Neural progenitor cell (in vitro differentiated cells): ENCODE data around the gene SLC2A6. TPM values are rescaled to one million over a fixed set of nuclear protein-coding genes. Genes with fewer than 3 reads are reported as not detected.
A peak's percentile ranks its signal among the peaks of the same experiment; 100 is the strongest.

ENCODE experiments used
- DNase-seq: peaks from one replicate; pipeline ENCODE4 v3.0.0-alpha.2; 2016; ENCODE audit warnings: low spot score
- H2AFZ ChIP-seq: fragments of 200-600 bp; sonication (generic); replicated peaks from 2 replicates; pipeline ENCODE4 v1.6.1; 2016; ENCODE audit warnings: antibody characterized with exemption
- H3F3A ChIP-seq: fragments of 200-600 bp; sonication (generic); 2 replicates; pipeline ENCODE4 v1.6.1; 2016; ENCODE audit warnings: antibody characterized with exemption, low read depth
- H3K27ac ChIP-seq: fragments of 200-600 bp; sonication (generic); 2 replicates; pipeline ENCODE4 v1.5.1; 2016; ENCODE audit warnings: mild to moderate bottlenecking
- H3K27me3 ChIP-seq: fragments of 200-600 bp; sonication (generic); 2 replicates; pipeline ENCODE4 v1.6.1; 2016; ENCODE audit warnings: mild to moderate bottlenecking, moderate library complexity
- H3K36me3 ChIP-seq: fragments of 200-600 bp; sonication (generic); 2 replicates; pipeline ENCODE4 v1.5.1; 2016
- H3K4me1 ChIP-seq: fragments of 200-600 bp; sonication (generic); 2 replicates; pipeline ENCODE4 v1.6.1; 2016; ENCODE audit warnings: mixed run types
- H3K4me2 ChIP-seq: fragments of 200-600 bp; sonication (generic); 2 replicates; pipeline ENCODE4 v1.6.1; 2016
- H3K4me3 ChIP-seq: fragments of 200-600 bp; sonication (generic); 2 replicates; pipeline ENCODE4 v1.5.1; 2016
- H3K79me2 ChIP-seq: fragments of 200-600 bp; sonication (generic); 2 replicates; pipeline ENCODE4 v1.6.1; 2016; ENCODE audit warnings: low read depth
- H3K9ac ChIP-seq: fragments of 200-600 bp; sonication (generic); 2 replicates; pipeline ENCODE4 v1.6.1; 2016
- H3K9me3 ChIP-seq: fragments of 200-600 bp; sonication (generic); 2 replicates; pipeline ENCODE4 v1.5.1; 2016; ENCODE audit warnings: low read depth
- H4K20me1 ChIP-seq: fragments of 200-600 bp; sonication (generic); 2 replicates; pipeline ENCODE4 v1.6.1; 2016; ENCODE audit warnings: low read depth
- H3K27ac Mint-ChIP-seq: 3 replicates; pipeline ENCODE4 v1.8.0; 2021; ENCODE audit warnings: mixed read lengths
- H3K27me3 Mint-ChIP-seq: 2 replicates; pipeline ENCODE4 v1.8.0; 2022; ENCODE audit warnings: low read depth, mild to moderate bottlenecking, inconsistent platforms, moderate library complexity, mixed read lengths; ENCODE audit not compliant: insufficient read depth
- H3K36me3 Mint-ChIP-seq: 3 replicates; pipeline ENCODE4 v1.8.0; 2021; ENCODE audit warnings: mixed read lengths
- H3K4me1 Mint-ChIP-seq: 3 replicates; pipeline ENCODE4 v1.8.0; 2021; ENCODE audit warnings: mixed read lengths
- H3K4me3 Mint-ChIP-seq: 3 replicates; pipeline ENCODE4 v1.8.0; 2021; ENCODE audit warnings: mild to moderate bottlenecking, moderate library complexity, mixed read lengths
- H3K9me3 Mint-ChIP-seq: 3 replicates; pipeline ENCODE4 v1.8.0; 2020; ENCODE audit warnings: mixed read lengths
- EZH2 ChIP-seq: fragments of 200-600 bp; sonication (generic); IDR thresholded peaks from 2 replicates; pipeline ENCODE4 v1.6.1; 2017; ENCODE audit warnings: antibody characterized with exemption, mild to moderate bottlenecking, moderate library complexity
- EZH2phosphoT487 ChIP-seq: fragments of 200-600 bp; sonication (generic); IDR thresholded peaks from 2 replicates; pipeline ENCODE4 v1.6.1; 2017; ENCODE audit warnings: antibody characterized with exemption
- total RNA-seq: library from RNA; depleted of rRNA; stranded (reverse); fragments of >200 nt; gene quantifications from 2 replicates; pipeline ENCODE4 v1.2.3, GENCODE V29; 2015; ENCODE audit warnings: low replicate concordance
- TF ChIP-seq, protein P1 (sequence below): fragments of 200-600 bp; sonication (generic); IDR thresholded peaks from 2 replicates; pipeline ENCODE4 v1.5.1; 2017; ENCODE audit warnings: antibody characterized with exemption, mild to moderate bottlenecking

The SLC2A6 gene
- total RNA-seq, 1 donor from 2014 or later: 2.3 TPM

DNA sequence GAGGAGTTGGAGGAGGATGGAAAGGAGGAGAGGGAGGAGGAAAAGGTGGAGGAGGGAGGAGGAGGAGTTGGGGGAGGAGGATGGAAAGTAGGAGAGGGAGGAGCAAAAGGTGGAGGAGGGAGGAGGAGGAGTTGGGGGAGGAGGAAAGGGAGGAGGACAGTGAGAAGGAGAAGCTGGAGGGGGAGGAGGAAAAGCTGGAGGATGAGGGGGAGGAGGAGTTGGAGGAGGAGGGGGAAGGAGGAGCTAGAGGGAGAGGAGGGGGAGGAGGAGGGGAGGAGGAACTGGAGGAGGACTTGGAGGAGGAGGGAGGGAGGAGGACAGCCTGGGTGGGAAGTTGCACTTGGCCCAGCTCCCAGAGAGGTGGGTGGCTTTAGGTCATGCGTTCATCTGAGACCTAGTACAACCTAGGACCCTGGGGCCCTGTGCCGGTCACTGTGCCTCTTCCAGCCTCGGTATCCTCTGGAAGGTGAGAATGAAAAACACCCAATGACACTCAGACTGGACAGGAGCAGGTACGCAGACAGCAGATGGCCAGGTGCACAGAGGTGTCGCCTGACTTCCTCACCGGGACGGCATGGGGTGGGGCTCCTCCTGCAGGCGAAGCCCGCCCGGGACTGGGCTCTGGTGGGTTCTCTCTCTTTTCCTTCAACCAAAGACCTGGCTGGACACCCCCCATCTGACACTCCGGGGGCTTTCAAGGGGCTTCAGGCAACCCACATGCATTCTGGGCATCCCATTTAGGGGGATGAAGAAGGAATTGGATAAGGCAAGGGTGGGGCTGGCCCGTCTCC lies 12.2 kb upstream of the SLC2A6 start:
- Mint-ChIP-seq H3K27me3 (peaks cover 10% of the 10 kb centered on the region), H3K9me3 (no peaks in the 10 kb centered on the region), H3K4me1 (peaks cover 9% of the 10 kb centered on the region), H3K27ac (no peak overlapping the region), H3K36me3 (no peaks in the 10 kb centered on the region), H3K4me3 (no peak overlapping the region)
- Histone ChIP-seq H3K27me3 (no peaks in the 10 kb centered on the region), H3F3A (peaks cover 8% of the 10 kb centered on the region), H3K9me3 (no peaks in the 10 kb centered on the region), H3K4me2 (no peak overlapping the region), H3K27ac (no peak overlapping the region), H4K20me1 (no peaks in the 10 kb centered on the region), H3K4me3 (no peak overlapping the region), H3K4me1 (no peaks in the 10 kb centered on the region), H3K79me2 (no peaks in the 10 kb centered on the region), H2AFZ (no peak overlapping the region), H3K36me3 (no peaks in the 10 kb centered on the region), H3K9ac (no peak overlapping the region)
- DNase-seq: no peak
- TF ChIP-seq, protein P1, sequence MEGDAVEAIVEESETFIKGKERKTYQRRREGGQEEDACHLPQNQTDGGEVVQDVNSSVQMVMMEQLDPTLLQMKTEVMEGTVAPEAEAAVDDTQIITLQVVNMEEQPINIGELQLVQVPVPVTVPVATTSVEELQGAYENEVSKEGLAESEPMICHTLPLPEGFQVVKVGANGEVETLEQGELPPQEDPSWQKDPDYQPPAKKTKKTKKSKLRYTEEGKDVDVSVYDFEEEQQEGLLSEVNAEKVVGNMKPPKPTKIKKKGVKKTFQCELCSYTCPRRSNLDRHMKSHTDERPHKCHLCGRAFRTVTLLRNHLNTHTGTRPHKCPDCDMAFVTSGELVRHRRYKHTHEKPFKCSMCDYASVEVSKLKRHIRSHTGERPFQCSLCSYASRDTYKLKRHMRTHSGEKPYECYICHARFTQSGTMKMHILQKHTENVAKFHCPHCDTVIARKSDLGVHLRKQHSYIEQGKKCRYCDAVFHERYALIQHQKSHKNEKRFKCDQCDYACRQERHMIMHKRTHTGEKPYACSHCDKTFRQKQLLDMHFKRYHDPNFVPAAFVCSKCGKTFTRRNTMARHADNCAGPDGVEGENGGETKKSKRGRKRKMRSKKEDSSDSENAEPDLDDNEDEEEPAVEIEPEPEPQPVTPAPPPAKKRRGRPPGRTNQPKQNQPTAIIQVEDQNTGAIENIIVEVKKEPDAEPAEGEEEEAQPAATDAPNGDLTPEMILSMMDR: no peak
- TF ChIP-seq EZH2 (no peak), EZH2phosphoT487 (no peak)

DNA sequence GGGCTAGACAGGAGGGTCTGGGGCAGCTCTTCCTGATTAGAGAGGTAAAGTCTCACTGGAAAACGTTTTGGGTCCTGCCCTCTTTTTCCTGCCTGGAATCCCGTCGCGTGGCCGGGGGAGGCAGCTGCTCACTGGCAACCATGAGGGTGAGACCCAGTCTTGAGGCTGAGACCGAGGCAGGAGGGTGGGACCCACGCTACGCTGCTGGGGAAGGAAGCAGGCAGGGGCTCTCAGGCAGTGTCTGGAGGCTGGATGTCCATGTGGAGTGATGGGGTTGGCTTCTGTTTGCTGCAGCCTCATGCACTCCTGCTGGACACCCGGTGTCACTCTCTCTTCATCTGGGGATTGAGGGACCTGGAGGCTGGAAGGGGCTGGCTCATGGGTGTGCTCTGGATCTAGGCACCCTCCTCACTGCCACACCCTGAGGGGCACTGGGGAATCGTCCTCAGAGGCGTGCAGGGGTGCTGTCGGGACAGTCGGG lies 11.3 kb upstream of the SLC2A6 start:
- no peaks in the 10 kb centered on the region for H3K9me3 ChIP-seq
- Mint-ChIP-seq H3K36me3 (no peaks in the 10 kb centered on the region), H3K4me1 (peaks cover 9% of the 10 kb centered on the region), H3K27me3 (peaks cover 10% of the 10 kb centered on the region), H3K9me3 (no peaks in the 10 kb centered on the region), H3K4me3 (no peak overlapping the region), H3K27ac (no peak overlapping the region)
- H3K4me1 ChIP-seq: no peaks in the 10 kb centered on the region
- no peak overlapping the region for H3K27ac ChIP-seq
- H2AFZ ChIP-seq: no peak overlapping the region
- H3K79me2 ChIP-seq: no peaks in the 10 kb centered on the region
- H3K4me3 ChIP-seq: no peak overlapping the region
- peaks cover under 1% of the 10 kb centered on the region for H3F3A ChIP-seq
- no peaks in the 10 kb centered on the region for H4K20me1 ChIP-seq
- no peak overlapping the region for H3K4me2 ChIP-seq
- H3K27me3 ChIP-seq: no peaks in the 10 kb centered on the region
- H3K9ac ChIP-seq: no peak overlapping the region
- no peak for DNase-seq
- H3K36me3 ChIP-seq: no peaks in the 10 kb centered on the region
- TF ChIP-seq, protein P1: no peak

DNA sequence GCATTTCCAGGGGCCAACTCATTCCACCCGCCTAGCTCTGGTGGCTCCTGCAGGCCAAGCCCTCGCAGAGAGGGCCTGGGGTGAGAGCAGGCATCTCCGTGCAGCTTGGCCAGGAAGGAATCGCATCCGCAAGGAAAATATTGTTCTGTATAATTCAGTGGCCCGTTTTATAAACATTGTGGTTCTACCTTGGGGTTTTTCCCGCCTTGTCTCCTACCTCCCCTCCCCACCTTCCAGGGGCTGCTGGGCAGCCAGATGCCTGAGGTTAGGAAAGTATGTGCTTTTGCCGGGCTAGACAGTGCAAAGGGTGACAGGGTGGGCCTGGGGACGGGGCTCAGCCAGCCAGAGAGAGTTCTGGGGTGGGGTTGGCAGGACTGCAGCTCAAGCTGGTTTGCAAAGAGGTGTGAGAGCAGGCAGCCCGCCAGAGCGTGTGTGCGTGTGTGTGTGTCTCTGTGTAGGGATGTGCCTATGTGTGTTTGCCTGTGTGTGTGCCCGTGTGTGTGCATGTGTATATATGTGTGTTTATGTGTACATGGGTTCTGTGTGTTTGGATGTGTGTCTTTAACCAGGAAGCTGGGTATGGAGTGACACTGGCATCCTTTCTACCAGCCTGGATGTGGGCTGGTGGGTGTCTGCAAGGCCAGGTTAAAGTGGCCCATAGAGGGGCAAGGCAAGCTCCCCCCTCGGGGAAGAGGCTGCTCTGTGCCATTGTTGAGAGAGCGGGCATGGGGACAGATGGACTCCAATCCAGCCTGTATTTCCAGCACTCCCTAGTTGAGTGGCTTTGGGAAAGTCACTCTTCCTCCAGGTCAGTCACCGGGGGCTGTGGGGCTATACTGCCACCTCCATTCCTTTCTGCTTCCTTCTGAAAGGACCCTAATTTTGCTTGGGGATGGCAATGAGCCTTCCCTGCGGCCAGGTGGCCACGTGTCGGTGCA lies 10.6 kb upstream of the SLC2A6 start:
- H3F3A ChIP-seq: no peaks in the 10 kb centered on the region
- H3K27ac Mint-ChIP-seq: no peak overlapping the region
- H4K20me1 ChIP-seq: no peaks in the 10 kb centered on the region
- no peak overlapping the region for H3K4me3 ChIP-seq
- DNase-seq: no peak
- H3K4me2 ChIP-seq: no peak overlapping the region
- no peak for TF ChIP-seq EZH2
- TF ChIP-seq EZH2phosphoT487: no peak
- TF ChIP-seq, protein P1: no peak
- no peaks in the 10 kb centered on the region for H3K36me3 Mint-ChIP-seq
- no peaks in the 10 kb centered on the region for H3K79me2 ChIP-seq
- H3K9me3 ChIP-seq: no peaks in the 10 kb centered on the region
- H3K9me3 Mint-ChIP-seq: no peaks in the 10 kb centered on the region
- peak overlapping the region; percentile 13 for H3K9ac ChIP-seq
- peaks cover 10% of the 10 kb centered on the region for H3K27me3 Mint-ChIP-seq
- no peaks in the 10 kb centered on the region for H3K4me1 ChIP-seq
- H3K4me1 Mint-ChIP-seq: peaks cover 9% of the 10 kb centered on the region
- no peak overlapping the region for H3K4me3 Mint-ChIP-seq
- H3K27me3 ChIP-seq: no peaks in the 10 kb centered on the region
- no peak overlapping the region for H2AFZ ChIP-seq
- no peak overlapping the region for H3K27ac ChIP-seq
- no peaks in the 10 kb centered on the region for H3K36me3 ChIP-seq
